HG03097 (cell line): ENCODE measurements around the gene DPY19L1.
"Not testable (repeated sequence)": the region's sequence is repeated elsewhere in the genome, so short reads cannot be mapped to it uniquely, and the experiment has no call there.

Source experiments
- ATAC-seq: cut with Tn5 transposase; IDR thresholded peaks from one replicate; pipeline ENCODE4 v1.9.1; 2021; ENCODE audit not compliant: unreplicated experiment, low FRiP score

Gene DPY19L1

GRCh38 chr7:35037211-35037525, at the start of gene DPY19L1:
Gene DPY19L1 (minus strand): TSS chr7:35037485. CDS start chr7:35037394, 91 bp downstream.
- no peak for ATAC-seq

GRCh38 chr7:35079517-35079916, 42.2 kb upstream of the DPY19L1 start:
- ATAC-seq, result not testable (repeated sequence)

GRCh38 chr7:35074008-35074407, 36.7 kb upstream of the DPY19L1 start:
- not testable (repeated sequence) for ATAC-seq

DNA sequence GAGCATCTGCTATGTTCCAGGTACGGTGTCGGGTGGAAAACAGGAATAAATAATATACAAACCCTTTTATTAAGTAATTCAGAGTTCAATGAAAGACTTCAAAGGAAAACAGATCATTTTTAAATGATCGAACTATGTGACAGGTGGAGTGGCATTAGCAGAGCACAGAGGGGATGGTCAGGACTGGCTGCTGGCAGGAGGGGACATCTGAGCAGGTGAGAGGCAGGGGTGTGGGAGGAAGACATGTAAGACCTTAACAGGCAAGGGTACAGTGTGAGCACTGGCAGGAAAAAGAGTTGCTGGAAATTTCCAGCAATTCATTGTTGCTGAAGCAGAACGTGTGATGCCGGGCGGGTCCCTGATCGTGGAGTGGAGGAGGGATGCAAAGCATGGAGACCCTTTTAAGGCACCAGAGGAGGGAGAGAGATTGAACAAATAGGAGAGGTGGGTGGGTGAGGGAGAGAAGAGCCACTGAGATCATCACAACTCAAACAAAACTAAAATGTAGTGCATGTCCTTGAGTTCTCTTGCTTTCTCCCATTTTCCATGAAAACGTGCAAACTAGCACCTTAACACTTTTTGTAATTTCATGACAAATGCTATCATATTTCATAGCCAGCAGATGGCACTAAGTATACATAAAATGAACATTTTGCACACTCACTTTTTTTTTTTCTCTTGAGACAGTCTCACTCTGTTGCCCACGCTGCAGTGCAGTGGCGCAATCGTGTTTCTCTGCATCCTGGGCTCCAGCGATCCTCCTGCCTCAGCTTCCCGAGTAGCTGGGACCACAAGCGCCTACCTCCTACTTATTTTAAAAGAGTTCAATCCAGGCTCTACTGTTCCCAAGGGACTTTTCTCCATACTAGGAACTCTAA, 35.9 kb upstream of the DPY19L1 start:
- ATAC-seq, result not testable (repeated sequence)

GRCh38 chr7:35069084-35069483, 31.8 kb upstream of the DPY19L1 start:
- ATAC-seq, result not testable (repeated sequence)

GRCh38 chr7:35065382-35065781, 28.1 kb upstream of the DPY19L1 start:
- not testable (repeated sequence) for ATAC-seq

GRCh38 chr7:35058571-35058970, 21.3 kb upstream of the DPY19L1 start:
- ATAC-seq, result not testable (repeated sequence)

GRCh38 chr7:35057505-35058451, 20.5 kb upstream of the DPY19L1 start:
- ATAC-seq, result not testable (repeated sequence)

GRCh38 chr7:35055733-35056132, 18.4 kb upstream of the DPY19L1 start:
- ATAC-seq, result not testable (repeated sequence)

- ATAC-seq, result not testable (repeated sequence)
Observed at GRCh38 chr7:35053488-35054175, 16.3 kb upstream of the DPY19L1 start.

- not testable (repeated sequence) for ATAC-seq
Observed at GRCh38 chr7:35048390-35048789, 11.1 kb upstream of the DPY19L1 start.

DNA sequence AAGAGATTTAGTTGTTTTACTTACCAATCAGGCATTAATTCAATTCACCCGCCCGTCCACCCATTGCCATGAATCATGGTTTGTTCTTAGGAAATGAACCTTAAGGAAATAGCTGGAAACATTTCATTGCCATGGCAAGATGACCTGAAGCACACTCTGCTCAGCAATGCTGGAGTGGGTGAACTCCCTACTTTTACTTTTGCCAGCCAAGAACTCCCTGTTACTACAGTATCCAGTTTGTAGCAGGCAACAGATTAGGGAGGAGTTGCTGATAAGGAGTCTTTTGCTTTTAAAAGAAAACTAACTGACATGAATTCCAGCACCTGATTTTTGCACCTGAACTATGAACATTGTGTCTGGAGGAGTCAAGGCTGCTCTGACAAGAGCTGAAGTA, 10.6 kb upstream of the DPY19L1 start:
- ATAC-seq, result not testable (repeated sequence)

DNA sequence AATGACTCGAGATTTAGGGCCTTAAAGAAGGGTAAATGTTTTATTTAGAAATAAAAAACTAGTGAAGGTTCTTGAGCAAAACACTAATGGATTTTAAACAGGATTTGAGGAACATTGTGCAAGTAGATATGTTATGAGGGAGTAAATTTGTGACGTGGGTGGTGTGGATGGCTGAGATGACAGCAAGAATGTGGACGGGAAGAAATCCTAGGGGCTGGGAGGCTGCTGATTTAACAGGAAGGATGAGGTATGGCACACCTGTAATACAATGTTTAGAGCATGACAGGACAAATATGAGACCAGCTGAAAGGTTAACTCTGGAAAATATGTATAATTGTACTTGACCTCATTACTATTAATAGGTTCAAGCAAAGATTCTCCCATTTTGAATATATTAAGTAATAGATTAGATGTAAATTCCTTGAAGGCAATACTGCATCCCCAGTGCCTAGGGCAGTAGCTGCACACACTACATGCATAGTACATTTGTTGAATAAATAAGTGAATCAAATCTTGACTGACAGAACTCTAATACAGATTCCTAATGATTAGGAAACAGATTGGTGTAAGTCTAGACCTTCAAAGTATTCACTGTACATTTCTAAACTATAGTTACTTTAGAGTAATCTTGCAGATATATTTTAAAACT, 10.1 kb upstream of the DPY19L1 start:
- ATAC-seq, result not testable (repeated sequence)

- not testable (repeated sequence) for ATAC-seq
Observed at GRCh38 chr7:35043301-35043700, 6.0 kb upstream of the DPY19L1 start.

- no peak for ATAC-seq
Observed at GRCh38 chr7:35040906-35041305, 3.6 kb upstream of the DPY19L1 start.

GRCh38 chr7:35039343-35039742, 2.1 kb upstream of the DPY19L1 start:
- no peak for ATAC-seq

- ATAC-seq, result no peak
Observed at GRCh38 chr7:35038354-35038753, 1.1 kb upstream of the DPY19L1 start.

DNA sequence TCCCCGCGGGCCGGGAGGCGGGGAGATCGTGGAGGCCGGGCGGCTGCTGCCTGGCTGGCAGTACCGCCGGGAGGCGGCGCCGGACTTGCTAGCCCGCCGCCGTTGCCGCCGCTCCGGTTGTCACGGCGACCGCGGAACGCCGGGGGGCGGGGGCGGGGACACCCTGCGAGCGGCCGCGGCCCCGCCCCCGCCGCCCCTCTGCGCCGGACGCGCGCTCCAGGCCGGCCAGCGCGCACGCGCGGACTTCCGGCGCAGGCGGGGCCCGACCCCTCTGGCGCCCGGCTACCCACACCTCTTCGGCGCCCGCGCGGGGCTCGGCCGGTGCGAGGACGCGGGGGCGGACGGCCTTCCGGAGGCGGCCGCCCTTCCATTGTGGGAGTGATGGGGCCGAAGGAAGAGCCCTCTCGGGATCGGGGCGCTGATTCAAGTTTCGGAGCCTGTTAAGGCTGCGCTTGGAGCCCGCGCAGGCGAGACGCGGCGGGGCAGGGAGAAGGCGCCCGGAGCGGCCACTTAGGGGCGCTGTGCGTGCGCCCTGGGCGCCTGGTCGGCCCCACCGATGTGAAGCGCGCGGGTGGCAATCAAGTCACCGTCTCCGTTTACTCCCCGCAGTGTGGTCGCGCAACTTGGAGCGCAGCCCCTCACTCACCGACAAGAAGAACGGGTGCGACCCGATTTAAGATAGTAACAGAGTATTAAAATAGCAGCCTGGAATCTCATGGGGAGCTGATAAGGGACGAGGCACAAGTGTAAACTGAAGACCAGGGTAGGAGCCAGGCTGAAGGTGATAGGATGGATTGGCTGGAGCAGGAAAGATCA, 449 bp upstream of the DPY19L1 start:
- ATAC-seq, result peak; percentile 86
